GM12878 (cell line): ENCODE data around the gene RPL10. TPM values are rescaled to one million over a fixed set of nuclear protein-coding genes. Genes with fewer than 3 reads are reported as not detected.
A peak's percentile ranks its signal among the peaks of the same experiment; 100 is the strongest.

Experiments
- ATAC-seq: fragments of 200-7000 bp; cut with Tn5 transposase; 3 replicates; pipeline ENCODE4 v1.9.1; 2020; ENCODE audit warnings: mild to moderate bottlenecking, moderate library complexity
- BruUV-seq: library from RNA; stranded (reverse); fragments of 400-500 nt; replicated peaks from 2 replicates; lab custom pipeline; 2021; lab: Mats Ljungman, UMichigan
- CTCF ChIA-PET: fragments of 300-600 bp; sonication (Branson Sonifier 250); formaldehyde crosslinking; extraction: SDS; loops from one replicate; lab custom pipeline; 2021; ENCODE audit warnings: inconsistent platforms; lab: Yijun Ruan, JAX
- POLR2A ChIA-PET: fragments of 350-600 bp; formaldehyde crosslinking; extraction: SDS; loops from one replicate; lab custom pipeline; 2021; ENCODE audit warnings: inconsistent platforms; lab: Charles Lee
- RAD21 ChIA-PET: fragments of 300-600 bp; sonication (Branson Sonifier 250); formaldehyde crosslinking; loops from one replicate; lab custom pipeline; 2023; ENCODE audit warnings: antibody characterized with exemption; ENCODE audit not compliant: unreplicated experiment; lab: Charles Lee
- SMC1A ChIA-PET: fragments of 300-600 bp; sonication (Branson Sonifier 250); formaldehyde crosslinking; loops from one replicate; lab custom pipeline; 2023; ENCODE audit not compliant: unreplicated experiment, uncharacterized antibody; lab: Charles Lee
- DNase-seq: peaks from one replicate; pipeline ENCODE4 v3.0.0-alpha.2; 2011; ENCODE audit warnings: low read depth, low spot score
- FAIRE-seq: peaks from 3 replicates; lab custom pipeline; 2011; peaks lifted over from hg19 to GRCh38; lab: Jason Lieb, UNC
- H2AFZ ChIP-seq: 2 replicates; pipeline ENCODE4 v1.6.0; 2011; ENCODE audit warnings: low read depth, low read length, control low read depth; ENCODE audit not compliant: control insufficient read depth
- H3K27ac ChIP-seq: 2 replicates; pipeline ENCODE4 v1.5.1; 2011; ENCODE audit warnings: control low read depth; ENCODE audit not compliant: control insufficient read depth, insufficient read depth
- H3K27me3 ChIP-seq, 2 experiments: replicated peaks in 1 of 2; 2 replicates each; pipeline versions ENCODE4 v1.6.0 to v1.6.1; 2011; ENCODE audit warnings: low read length in 1 of 2; ENCODE audit not compliant: control insufficient read depth in 2 of 2, insufficient read depth in 2 of 2
- H3K36me3 ChIP-seq, 2 experiments: 2 replicates each; pipeline ENCODE4 v1.5.1; 2011; ENCODE audit warnings: low read length in 1 of 2; ENCODE audit not compliant: control insufficient read depth in 2 of 2, insufficient read depth in 2 of 2
- H3K4me1 ChIP-seq: 2 replicates; pipeline ENCODE4 v1.6.1; 2011; ENCODE audit warnings: mild to moderate bottlenecking, low read length, moderate library complexity, mixed read lengths; ENCODE audit not compliant: control insufficient read depth, insufficient read depth
- H3K4me2 ChIP-seq: 2 replicates; pipeline ENCODE4 v1.6.0; 2011; ENCODE audit warnings: control low read depth; ENCODE audit not compliant: control insufficient read depth, insufficient read depth
- H3K4me3 ChIP-seq: fragments of 200-600 bp; sonication (generic); 2 replicates; pipeline ENCODE4 v1.5.1; 2016
- H3K79me2 ChIP-seq: 2 replicates; pipeline ENCODE4 v1.6.0; 2011; ENCODE audit warnings: low read length; ENCODE audit not compliant: control insufficient read depth, insufficient read depth
- H3K9ac ChIP-seq: 2 replicates; pipeline ENCODE4 v1.8.0; 2011; ENCODE audit warnings: low read length, control low read depth, mixed read lengths; ENCODE audit not compliant: control insufficient read depth, insufficient read depth
- H3K9me3 ChIP-seq: replicated peaks from 3 replicates; pipeline ENCODE4 v1.5.1; 2011; ENCODE audit warnings: mild to moderate bottlenecking, low read length; ENCODE audit not compliant: control insufficient read depth, insufficient read depth
- H4K20me1 ChIP-seq: 2 replicates; pipeline ENCODE4 v1.6.0; 2011; ENCODE audit not compliant: control insufficient read depth, insufficient read depth
- BHLHE40 ChIP-seq, 2 experiments: fragments of 450-650 bp in 1 of 2; IDR thresholded peaks; 2 replicates each; pipeline ENCODE4 v1.6.1; 2011 to 2017; ENCODE audit warnings: low read depth in 2 of 2, borderline replicate concordance in 1 of 2, improper control_type of control experiment in 1 of 2, low read length in 1 of 2, mild to moderate bottlenecking in 1 of 2
- BRCA1 ChIP-seq: IDR thresholded peaks from 2 replicates; pipeline ENCODE4 v1.6.1; 2011; ENCODE audit warnings: low read depth, low read length, improper control_type of control experiment
- CHD4 ChIP-seq: fragments of 200-600 bp; sonication (generic); IDR thresholded peaks from 2 replicates; pipeline ENCODE4 v1.6.1; 2016; ENCODE audit warnings: mild to moderate bottlenecking
- CREM ChIP-seq: IDR thresholded peaks from 2 replicates; pipeline ENCODE4 v1.6.1; 2014; ENCODE audit warnings: antibody characterized with exemption, low read depth
- EP300 ChIP-seq, 2 experiments: fragments of 150-350 bp in 1 of 2; IDR thresholded peaks; 2 replicates each; pipeline ENCODE4 v1.6.1; 2011 to 2012; ENCODE audit warnings: low read depth in 2 of 2, low read length in 2 of 2, borderline replicate concordance in 1 of 2, improper control_type of control experiment in 1 of 2, inconsistent platforms in 1 of 2; ENCODE audit not compliant: control insufficient read depth in 1 of 2
- IRF4 ChIP-seq: IDR thresholded peaks from 2 replicates; pipeline ENCODE4 v1.6.1; 2011; ENCODE audit warnings: low read depth, low read length
- NR2C1 ChIP-seq: fragments of 450-650 bp; IDR thresholded peaks from 2 replicates; pipeline ENCODE4 v1.6.1; 2017; ENCODE audit warnings: antibody characterized with exemption, mild to moderate bottlenecking, moderate library complexity
- NR2C2 ChIP-seq: IDR thresholded peaks from 2 replicates; pipeline ENCODE4 v1.6.1; 2011; ENCODE audit warnings: borderline replicate concordance, low read depth; ENCODE audit not compliant: control insufficient read depth, insufficient read length
- NR2F1 ChIP-seq: fragments of 450-650 bp; conservative IDR thresholded peaks from 2 replicates; pipeline ENCODE4 v1.6.1; 2017; ENCODE audit warnings: mild to moderate bottlenecking
- STAT3 ChIP-seq: IDR thresholded peaks from 2 replicates; pipeline ENCODE4 v1.6.1; 2011; ENCODE audit warnings: low read depth, low read length, improper control_type of control experiment
- SUZ12 ChIP-seq: fragments of 200-600 bp; sonication (generic); IDR thresholded peaks from one replicate; pipeline ENCODE4 v1.6.1; 2018; ENCODE audit warnings: antibody characterized with exemption, mild to moderate bottlenecking; ENCODE audit not compliant: unreplicated experiment
- TARDBP ChIP-seq: IDR thresholded peaks from 2 replicates; pipeline ENCODE4 v1.6.1; 2016; ENCODE audit warnings: borderline replicate concordance
- WGBS: methylation state at CpG from one replicate; pipeline ENCODE4 v1.1.6; 2016; ENCODE audit warnings: low lambda C conversion rate; ENCODE audit not compliant: insufficient replicate concordance, insufficient coverage; ENCODE audit errors: missing lambda C conversion rate; 5-methylcytosine and 5-hydroxymethylcytosine counted together
- in situ Hi-C: fragments of 300-500 bp; cut with MboI; formaldehyde crosslinking; loops from 9 replicates; pipeline ENCODE4 v1.14.3; 2018; ENCODE audit warnings: mixed read lengths
- intact Hi-C: fragments of 100-400 bp; cut with micrococcal nuclease; formaldehyde crosslinking; loops from one replicate; pipeline ENCODE4 v1.14.2; 2022; ENCODE audit not compliant: unreplicated experiment
- polyA plus RNA-seq, 11 experiments: library from polyadenylated mRNA; depleted of rRNA in 4 of 11; unstranded in 6 of 11; stranded (reverse) in 5 of 11; fragments of >200 nt; fragmentation: Nextera tagmentation in 4 of 11; fragmentation: Illumina TruSeq in 1 of 11; extraction: Ambion mirVana in 4 of 11; extraction: Trizol in 1 of 11; gene quantifications; 1 replicate in 1 of 11; 2 replicates in 10 of 11; pipeline versions ENCODE4 v1.2.1 to v1.2.3, GENCODE V29; 2011 to 2016; ENCODE audit warnings: inconsistent platforms in 2 of 11, missing spikeins in 2 of 11, low read depth in 1 of 11
- total RNA-seq, 4 experiments: library from RNA; depleted of rRNA in 3 of 4; stranded (reverse); fragments of >200 nt in 3 of 4; fragmentation: Illumina TruSeq in 1 of 4; extraction: Trizol in 1 of 4; gene quantifications; 2 replicates each; pipeline versions ENCODE4 v1.2.1 to v1.2.3, GENCODE V29; 2013 to 2021
- TF ChIP-seq, protein P1 (sequence below): IDR thresholded peaks from 2 replicates; pipeline ENCODE4 v1.6.1; 2012; ENCODE audit warnings: low read depth, low read length, improper control_type of control experiment
- TF ChIP-seq, protein P2 (sequence below): IDR thresholded peaks from 2 replicates; pipeline ENCODE4 v1.6.1; 2011; ENCODE audit warnings: mild to moderate bottlenecking, low read depth, low read length, moderate library complexity; ENCODE audit not compliant: insufficient replicate concordance
- TF ChIP-seq, protein P3 (sequence below), 3 experiments: IDR thresholded peaks in 2 of 3; conservative IDR thresholded peaks in 1 of 3; 2 replicates each; pipeline ENCODE4 v1.5.1; 2011; ENCODE audit warnings: low read depth in 3 of 3, low read length in 3 of 3, mild to moderate bottlenecking in 3 of 3, control low read depth in 2 of 3, moderate library complexity in 2 of 3, inconsistent platforms in 1 of 3, mixed read lengths in 1 of 3; ENCODE audit not compliant: control insufficient read depth in 2 of 3, insufficient read depth in 1 of 3; ENCODE audit errors: extremely low read depth in 1 of 3
- TF ChIP-seq, protein P4 (sequence below): IDR thresholded peaks from 2 replicates; pipeline ENCODE4 v1.6.1; 2012; ENCODE audit warnings: low read depth, low read length, improper control_type of control experiment

RPL10 gene
- total and polyA plus RNA-seq, 10 of the 15 experiments (the other 5 are each of a cell fraction or from before 2014, with no cell fraction given), result 1,938 to 7,222 (median 4,494) TPM

DNA sequence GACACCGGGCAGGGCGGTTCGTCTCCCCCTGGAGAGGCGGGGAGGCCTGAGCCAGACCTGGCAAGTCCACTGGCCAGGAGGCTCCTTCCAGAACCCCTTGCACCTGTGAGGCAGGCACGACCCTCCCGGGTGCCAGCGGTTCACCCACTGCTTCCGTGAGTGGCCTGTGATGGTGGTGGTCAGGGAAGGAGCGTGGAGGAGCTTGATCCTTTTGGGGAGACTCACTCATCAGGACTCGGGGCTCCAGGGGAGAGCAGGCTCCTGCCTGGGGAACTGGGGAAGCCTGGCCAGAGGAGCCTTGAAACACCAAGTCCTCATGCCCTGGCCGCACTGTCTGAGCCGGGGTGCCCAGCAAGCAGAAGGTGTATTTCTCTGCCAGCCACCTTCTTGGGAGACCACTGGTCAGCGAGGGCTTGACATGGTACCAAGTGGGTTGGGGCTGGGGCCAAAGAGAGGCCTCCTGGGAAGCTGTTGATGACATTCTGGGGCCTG, 46.6 kb downstream of the RPL10 start:
- no TSS peak for BruUV-seq
- Histone ChIP-seq H4K20me1 (no peaks in the 10 kb centered on the region), H3K27me3 (no peaks in the 10 kb centered on the region), H3K4me1 (0 out of 2 replicates have a peak, but pooled peaks cover 3% of the 10 kb centered on the region), H3K4me2 (peak overlapping the region; percentile 72), H3K36me3 (peaks cover 0 to 5% of the 10 kb centered on the region in 2 experiments; a peak in 1 of 4 replicates), H3K9me3 (no peaks in the 10 kb centered on the region), H2AFZ (no peak overlapping the region), H3K27ac (peak overlapping the region; percentile 52), H3K9ac (peak overlapping the region; percentile 61), H3K4me3 (peak overlapping the region; percentile 68), H3K79me2 (peaks cover 6% of the 10 kb centered on the region)
- ChIA-PET RAD21 (no interaction called here), CTCF (no interaction called here), POLR2A (interaction anchor here (0.5 kb wide), 1 partner anchor 508 kb away, joined by 6 read pairs; no protein-coding TSS in a partner anchor), SMC1A (no interaction called here)
- DNase-seq, result no peak
- no peak for FAIRE-seq
- peak; percentile 38; the same call in 2 of the 3 replicates for ATAC-seq
- in situ Hi-C loops (no loop called here), intact Hi-C loops (no loop called here)
- WGBS, result 63% methylated on average over 13 of the region's 13 CpGs
- no peak for TF ChIP-seq CHD4
- no peak for TF ChIP-seq BHLHE40 (IDR thresholded peaks at IDR 0.05; ENCODE audit: borderline replicate concordance in 1 of 2, low read depth in 2 of 2, low read length in 1 of 2)
- TF ChIP-seq, protein P1, sequence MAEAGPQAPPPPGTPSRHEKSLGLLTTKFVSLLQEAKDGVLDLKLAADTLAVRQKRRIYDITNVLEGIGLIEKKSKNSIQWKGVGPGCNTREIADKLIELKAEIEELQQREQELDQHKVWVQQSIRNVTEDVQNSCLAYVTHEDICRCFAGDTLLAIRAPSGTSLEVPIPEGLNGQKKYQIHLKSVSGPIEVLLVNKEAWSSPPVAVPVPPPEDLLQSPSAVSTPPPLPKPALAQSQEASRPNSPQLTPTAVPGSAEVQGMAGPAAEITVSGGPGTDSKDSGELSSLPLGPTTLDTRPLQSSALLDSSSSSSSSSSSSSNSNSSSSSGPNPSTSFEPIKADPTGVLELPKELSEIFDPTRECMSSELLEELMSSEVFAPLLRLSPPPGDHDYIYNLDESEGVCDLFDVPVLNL, result no peak
- TF ChIP-seq BRCA1, result no peak
- no peak for TF ChIP-seq NR2C1
- no peak for TF ChIP-seq CREM
- TF ChIP-seq TARDBP, result no peak
- TF ChIP-seq NR2F1, result no peak
- TF ChIP-seq EP300 (IDR thresholded peaks at IDR 0.05; ENCODE audit: borderline replicate concordance in 1 of 2, control insufficient read depth in 1 of 2, low read depth in 2 of 2, low read length in 2 of 2), result no peak
- TF ChIP-seq, protein P2, sequence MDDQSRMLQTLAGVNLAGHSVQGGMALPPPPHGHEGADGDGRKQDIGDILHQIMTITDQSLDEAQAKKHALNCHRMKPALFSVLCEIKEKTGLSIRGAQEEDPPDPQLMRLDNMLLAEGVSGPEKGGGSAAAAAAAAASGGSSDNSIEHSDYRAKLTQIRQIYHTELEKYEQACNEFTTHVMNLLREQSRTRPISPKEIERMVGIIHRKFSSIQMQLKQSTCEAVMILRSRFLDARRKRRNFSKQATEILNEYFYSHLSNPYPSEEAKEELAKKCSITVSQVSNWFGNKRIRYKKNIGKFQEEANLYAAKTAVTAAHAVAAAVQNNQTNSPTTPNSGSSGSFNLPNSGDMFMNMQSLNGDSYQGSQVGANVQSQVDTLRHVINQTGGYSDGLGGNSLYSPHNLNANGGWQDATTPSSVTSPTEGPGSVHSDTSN, result no peak
- no peak for TF ChIP-seq IRF4
- TF ChIP-seq, protein P3, sequence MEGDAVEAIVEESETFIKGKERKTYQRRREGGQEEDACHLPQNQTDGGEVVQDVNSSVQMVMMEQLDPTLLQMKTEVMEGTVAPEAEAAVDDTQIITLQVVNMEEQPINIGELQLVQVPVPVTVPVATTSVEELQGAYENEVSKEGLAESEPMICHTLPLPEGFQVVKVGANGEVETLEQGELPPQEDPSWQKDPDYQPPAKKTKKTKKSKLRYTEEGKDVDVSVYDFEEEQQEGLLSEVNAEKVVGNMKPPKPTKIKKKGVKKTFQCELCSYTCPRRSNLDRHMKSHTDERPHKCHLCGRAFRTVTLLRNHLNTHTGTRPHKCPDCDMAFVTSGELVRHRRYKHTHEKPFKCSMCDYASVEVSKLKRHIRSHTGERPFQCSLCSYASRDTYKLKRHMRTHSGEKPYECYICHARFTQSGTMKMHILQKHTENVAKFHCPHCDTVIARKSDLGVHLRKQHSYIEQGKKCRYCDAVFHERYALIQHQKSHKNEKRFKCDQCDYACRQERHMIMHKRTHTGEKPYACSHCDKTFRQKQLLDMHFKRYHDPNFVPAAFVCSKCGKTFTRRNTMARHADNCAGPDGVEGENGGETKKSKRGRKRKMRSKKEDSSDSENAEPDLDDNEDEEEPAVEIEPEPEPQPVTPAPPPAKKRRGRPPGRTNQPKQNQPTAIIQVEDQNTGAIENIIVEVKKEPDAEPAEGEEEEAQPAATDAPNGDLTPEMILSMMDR (IDR thresholded peaks at IDR 0.05 in 2 of 3, conservative IDR thresholded peaks at IDR 0.05 in 1 of 3; ENCODE audit: control insufficient read depth in 2 of 3, extremely low read depth in 1 of 3, insufficient read depth in 1 of 3, low read depth in 3 of 3, low read length in 3 of 3), result no peak
- TF ChIP-seq SUZ12, result no peak
- TF ChIP-seq NR2C2, result no peak
- TF ChIP-seq STAT3, result no peak
- TF ChIP-seq, protein P4, sequence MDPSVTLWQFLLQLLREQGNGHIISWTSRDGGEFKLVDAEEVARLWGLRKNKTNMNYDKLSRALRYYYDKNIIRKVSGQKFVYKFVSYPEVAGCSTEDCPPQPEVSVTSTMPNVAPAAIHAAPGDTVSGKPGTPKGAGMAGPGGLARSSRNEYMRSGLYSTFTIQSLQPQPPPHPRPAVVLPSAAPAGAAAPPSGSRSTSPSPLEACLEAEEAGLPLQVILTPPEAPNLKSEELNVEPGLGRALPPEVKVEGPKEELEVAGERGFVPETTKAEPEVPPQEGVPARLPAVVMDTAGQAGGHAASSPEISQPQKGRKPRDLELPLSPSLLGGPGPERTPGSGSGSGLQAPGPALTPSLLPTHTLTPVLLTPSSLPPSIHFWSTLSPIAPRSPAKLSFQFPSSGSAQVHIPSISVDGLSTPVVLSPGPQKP, result no peak
